Measurements from ENCODE around the gene MAP3K15.

GRCh38 chrX:19543951-19544381 lies 28.7 kb upstream of the MAP3K15 start:
- TF ChIP-seq GATA2 (IDR thresholded peaks at IDR 0.05; ENCODE audit: low read depth, low read length) (no peak), GATA3 (IDR thresholded peaks at IDR 0.05; ENCODE audit: low read depth, low read length) (no peak)
